ENCODE data around the gene FZD8. TPM values are rescaled to one million over a fixed set of nuclear protein-coding genes. Genes with fewer than 3 reads are reported as not detected.

FZD8 gene
- total RNA-seq, 4 donors from 2014 or later: 3.0 to 9.3 (median 4.1) TPM

GRCh38 chr10:35684586-35684985 lies 42.5 kb upstream of the FZD8 start:
- H3K4me3 ChIP-seq: no peak overlapping the region
- H3K4me1 ChIP-seq: no peaks in the 10 kb centered on the region
- no peak overlapping the region for H3K27ac ChIP-seq
- H3K36me3 ChIP-seq: no peaks in the 10 kb centered on the region
- intact Hi-C loops (cut with DNase I; ENCODE audit: low total_unique reads) (no loop called here), in situ Hi-C loops (cut with MboI; ENCODE audit: low sequenced_read_pairs in 4 of 4) (no loop called here)
- H3K27me3 ChIP-seq: peaks cover 0 to 2% (median 0%) of the 10 kb centered on the region in 3 donors
- no peak for TF ChIP-seq CTCF (IDR thresholded peaks at IDR 0.05 in 4 of 5, conservative IDR thresholded peaks at IDR 0.05 in 1 of 5)
- TF ChIP-seq POLR2A (IDR thresholded peaks at IDR 0.05): no peak
- ATAC-seq (no peak), DNase-seq (no peak)
- no peaks in the 10 kb centered on the region for H3K9me3 ChIP-seq

- no peaks in the 10 kb centered on the region for H3K9me3 ChIP-seq
- H3K4me1 ChIP-seq: no peaks in the 10 kb centered on the region
- no peak for TF ChIP-seq POLR2A (IDR thresholded peaks at IDR 0.05)
- TF ChIP-seq CTCF (IDR thresholded peaks at IDR 0.05 in 4 of 5, conservative IDR thresholded peaks at IDR 0.05 in 1 of 5): no peak
- H3K27me3 ChIP-seq: no peaks in the 10 kb centered on the region
- in situ Hi-C loops (cut with MboI; ENCODE audit: low sequenced_read_pairs in 4 of 4): no loop called here
- no peak overlapping the region for H3K4me3 ChIP-seq
- ATAC-seq (no peak), DNase-seq (no peak)
- intact Hi-C loops (cut with DNase I; ENCODE audit: low total_unique reads): no loop called here
- H3K27ac ChIP-seq: no peak overlapping the region
- no peaks in the 10 kb centered on the region for H3K36me3 ChIP-seq
These were observed 33.8 kb upstream of the FZD8 start for GRCh38 chr10:35675846-35676245.

- intact Hi-C loops (cut with DNase I; ENCODE audit: low total_unique reads): no loop called here
- TF ChIP-seq CTCF (IDR thresholded peaks at IDR 0.05 in 4 of 5, conservative IDR thresholded peaks at IDR 0.05 in 1 of 5) (no peak), POLR2A (IDR thresholded peaks at IDR 0.05) (no peak)
- Histone ChIP-seq H3K4me1 (no peaks in the 10 kb centered on the region), H3K9me3 (no peaks in the 10 kb centered on the region), H3K4me3 (no peak overlapping the region), H3K36me3 (no peaks in the 10 kb centered on the region), H3K27ac (no peak overlapping the region), H3K27me3 (no peaks in the 10 kb centered on the region)
- ATAC-seq (no peak), DNase-seq (no peak)
- in situ Hi-C loops (cut with MboI; ENCODE audit: low sequenced_read_pairs in 4 of 4): no loop called here
These were observed 32.7 kb upstream of the FZD8 start for GRCh38 chr10:35674843-35675242.

- in situ Hi-C loops (cut with MboI; ENCODE audit: low sequenced_read_pairs in 4 of 4) (no loop called here), intact Hi-C loops (cut with DNase I; ENCODE audit: low total_unique reads) (no loop called here)
- Histone ChIP-seq H3K4me1 (no peaks in the 10 kb centered on the region), H3K27ac (no peak overlapping the region), H3K9me3 (no peaks in the 10 kb centered on the region), H3K27me3 (no peaks in the 10 kb centered on the region), H3K4me3 (no peak overlapping the region), H3K36me3 (no peaks in the 10 kb centered on the region)
- TF ChIP-seq POLR2A (IDR thresholded peaks at IDR 0.05) (no peak), CTCF (IDR thresholded peaks at IDR 0.05 in 4 of 5, conservative IDR thresholded peaks at IDR 0.05 in 1 of 5) (no peak)
- ATAC-seq: no peak
- DNase-seq: no peak
These were observed 27.0 kb upstream of the FZD8 start for GRCh38 chr10:35668865-35669650.

- in situ Hi-C loops (cut with MboI; ENCODE audit: low sequenced_read_pairs in 4 of 4): no loop called here
- intact Hi-C loops (cut with DNase I; ENCODE audit: low total_unique reads): no loop called here
- Histone ChIP-seq H3K9me3 (no peaks in the 10 kb centered on the region), H3K27ac (no peak overlapping the region), H3K4me3 (no peak overlapping the region), H3K27me3 (no peaks in the 10 kb centered on the region), H3K4me1 (no peaks in the 10 kb centered on the region), H3K36me3 (no peaks in the 10 kb centered on the region)
- ATAC-seq (no peak), DNase-seq (no peak)
- TF ChIP-seq CTCF (IDR thresholded peaks at IDR 0.05 in 4 of 5, conservative IDR thresholded peaks at IDR 0.05 in 1 of 5) (no peak), POLR2A (IDR thresholded peaks at IDR 0.05) (no peak)
These were observed 25.9 kb upstream of the FZD8 start for GRCh38 chr10:35667971-35668370.
